ENCODE measurements around the gene SAP30BP. TPM values are rescaled to one million over a fixed set of nuclear protein-coding genes. Genes with fewer than 3 reads are reported as not detected.

Gene SAP30BP
- total RNA-seq, 1 experiment from 2014 or later, result 149 TPM

- CTCF ChIA-PET, result interaction anchor here (1.0 kb wide), 2 partner anchors 36 to 38 kb away, joined by 3 to 4 read pairs; no protein-coding TSS in a partner anchor
- no peak overlapping the region; the same call in 1 of the 2 replicates for H3K27ac ChIP-seq (ENCODE audit: low read depth, low read length)
- peaks cover 28 to 54% of the 10 kb centered on the region in 2 experiments for H3K4me1 ChIP-seq (ENCODE audit: control insufficient read depth in 1 of 2, insufficient read depth in 2 of 2, low read length in 2 of 2)
- intact Hi-C loops (cut with micrococcal nuclease), result no loop called here
- ATAC-seq, result no peak
- no peak overlapping the region for H3K4me3 ChIP-seq (replicated peaks in 1 of 2; ENCODE audit: low read depth in 1 of 2, low read length in 2 of 2)
- no peak overlapping the region for H3K9ac ChIP-seq (ENCODE audit: low read length)
- 0 out of 4 replicates have a peak, but pooled peaks cover 0 to 3% of the 10 kb centered on the region in 2 experiments for H3K36me3 ChIP-seq (ENCODE audit: control insufficient read depth in 1 of 2, insufficient read depth in 2 of 2, low read length in 2 of 2)
- no peaks in the 10 kb centered on the region for H4K20me1 ChIP-seq (ENCODE audit: insufficient read depth)
- no peak overlapping the region for H2AFZ ChIP-seq (ENCODE audit: low read depth, low read length, poor library complexity, severe bottlenecking)
- no peaks in the 10 kb centered on the region for H3K9me2 ChIP-seq (ENCODE audit: insufficient read depth)
- POLR2A ChIA-PET, result no interaction called here
- no peak for DNase-seq (ENCODE audit: low read depth, low spot score)
- no peaks in the 10 kb centered on the region for H3K27me3 ChIP-seq (ENCODE audit: insufficient read depth, low read length)
- no peaks in the 10 kb centered on the region for H3K79me2 ChIP-seq (ENCODE audit: insufficient read depth, low read length)
- H3K9me3 ChIP-seq (ENCODE audit: control insufficient read depth in 1 of 2, insufficient read depth in 1 of 2, low read depth in 1 of 2, low read length in 2 of 2), result no peaks in the 10 kb centered on the region
- RAD21 ChIA-PET (ENCODE audit: low non-redundant PET in 1 of 2, low total read pairs in 2 of 2, uncharacterized antibody in 2 of 2, unreplicated experiment in 2 of 2), result no interaction called here
- no peak for TF ChIP-seq CTCF (IDR thresholded peaks at IDR 0.05 in 2 of 3, conservative IDR thresholded peaks at IDR 0.05 in 1 of 3; ENCODE audit: borderline replicate concordance in 1 of 3, insufficient read depth in 1 of 3, low read depth in 2 of 3, low read length in 2 of 3)
- no peak for TF ChIP-seq JUND (IDR thresholded peaks at IDR 0.05)
- no peak for TF ChIP-seq SIN3A (IDR thresholded peaks at IDR 0.05; ENCODE audit: low read depth)
- TF ChIP-seq EZH2 (IDR thresholded peaks at IDR 0.05), result no peak
- TF ChIP-seq CEBPB (IDR thresholded peaks at IDR 0.05; ENCODE audit: low read depth), result no peak
- no peak for TF ChIP-seq SP1 (IDR thresholded peaks at IDR 0.05; ENCODE audit: low read depth)
- TF ChIP-seq POLR2A (IDR thresholded peaks at IDR 0.05; ENCODE audit: borderline replicate concordance, extremely low read depth, insufficient read depth, insufficient read length), result no peak
- no peak for TF ChIP-seq ELF1 (IDR thresholded peaks at IDR 0.05; ENCODE audit: borderline replicate concordance, low read depth)
- no peak for TF ChIP-seq MAX (IDR thresholded peaks at IDR 0.05)
- TF ChIP-seq ZNF274 (IDR thresholded peaks at IDR 0.05; ENCODE audit: low read depth, low read length), result no peak
- no TSS peak for BruUV-seq (replicated peaks)
- H3K4me2 ChIP-seq (ENCODE audit: low read length), result no peak overlapping the region
These were observed 28.2 kb upstream of the SAP30BP start for GRCh38 chr17:75638893-75639292.
